Measurements from ENCODE around the gene TMEM186.

TMEM186 gene

DNA sequence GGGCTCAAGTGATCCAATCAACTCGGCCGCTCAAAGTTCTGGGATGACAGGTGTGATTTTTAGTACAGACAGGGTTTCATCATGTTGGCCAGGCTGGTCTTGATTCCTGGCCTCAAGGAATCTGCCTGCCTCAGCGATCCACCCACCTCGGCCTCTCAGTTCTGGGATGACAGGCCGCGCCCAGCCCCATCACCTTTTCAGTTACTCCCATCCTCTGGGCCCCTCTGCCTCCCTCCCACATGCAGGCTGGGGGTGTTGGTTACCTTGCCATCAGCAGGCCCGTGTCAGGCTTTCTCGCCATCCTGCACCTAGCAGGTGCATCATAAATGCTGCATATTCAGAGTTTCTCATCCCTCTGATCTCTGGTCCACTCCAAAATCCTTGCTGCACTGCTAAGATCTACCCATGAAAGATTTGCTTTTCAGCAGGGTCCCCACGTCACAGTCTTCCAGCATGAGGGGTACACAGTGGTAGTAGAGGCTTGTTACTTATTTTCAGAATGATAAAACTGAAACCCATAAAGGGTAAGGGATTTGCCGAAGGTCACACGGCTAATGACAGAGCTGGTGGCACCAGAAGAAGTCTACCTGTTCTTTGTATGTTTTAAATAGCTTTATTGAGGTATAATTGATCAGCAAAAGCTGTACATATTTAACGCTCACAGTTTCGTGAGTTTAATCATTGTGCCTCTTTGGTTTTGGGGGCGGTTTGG lies 16.8 kb upstream of the TMEM186 start:
- Histone ChIP-seq H3K27me3 (ENCODE audit: low read depth, low read length) (no peaks in the 10 kb centered on the region), H3K4me1 (ENCODE audit: low read length) (peaks cover 60% of the 10 kb centered on the region), H3K4me2 (ENCODE audit: low read length) (0 out of 2 replicates have a peak overlapping the region, but pooled peaks have one; percentile 5), H3K36me3 (replicated peaks; ENCODE audit: low read depth, low read length) (peaks cover 59% of the 10 kb centered on the region), H3K79me2 (ENCODE audit: low read length) (peaks cover 30% of the 10 kb centered on the region), H4K20me1 (ENCODE audit: insufficient read depth, low read length) (no peaks in the 10 kb centered on the region), H3K4me3 (ENCODE audit: low read length) (no peak overlapping the region), H3K9me3 (ENCODE audit: insufficient read depth, low read length) (no peaks in the 10 kb centered on the region), H3K27ac (ENCODE audit: low read length) (peak overlapping the region; percentile 24), H3K9ac (ENCODE audit: low read length) (no peak overlapping the region), H2AFZ (ENCODE audit: low read depth, low read length) (no peak overlapping the region)
- TF ChIP-seq, protein P1, sequence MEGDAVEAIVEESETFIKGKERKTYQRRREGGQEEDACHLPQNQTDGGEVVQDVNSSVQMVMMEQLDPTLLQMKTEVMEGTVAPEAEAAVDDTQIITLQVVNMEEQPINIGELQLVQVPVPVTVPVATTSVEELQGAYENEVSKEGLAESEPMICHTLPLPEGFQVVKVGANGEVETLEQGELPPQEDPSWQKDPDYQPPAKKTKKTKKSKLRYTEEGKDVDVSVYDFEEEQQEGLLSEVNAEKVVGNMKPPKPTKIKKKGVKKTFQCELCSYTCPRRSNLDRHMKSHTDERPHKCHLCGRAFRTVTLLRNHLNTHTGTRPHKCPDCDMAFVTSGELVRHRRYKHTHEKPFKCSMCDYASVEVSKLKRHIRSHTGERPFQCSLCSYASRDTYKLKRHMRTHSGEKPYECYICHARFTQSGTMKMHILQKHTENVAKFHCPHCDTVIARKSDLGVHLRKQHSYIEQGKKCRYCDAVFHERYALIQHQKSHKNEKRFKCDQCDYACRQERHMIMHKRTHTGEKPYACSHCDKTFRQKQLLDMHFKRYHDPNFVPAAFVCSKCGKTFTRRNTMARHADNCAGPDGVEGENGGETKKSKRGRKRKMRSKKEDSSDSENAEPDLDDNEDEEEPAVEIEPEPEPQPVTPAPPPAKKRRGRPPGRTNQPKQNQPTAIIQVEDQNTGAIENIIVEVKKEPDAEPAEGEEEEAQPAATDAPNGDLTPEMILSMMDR (IDR thresholded peaks at IDR 0.05; ENCODE audit: low read depth, low read length), result no peak
- no peak for TF ChIP-seq EZH2phosphoT487 (IDR thresholded peaks at IDR 0.05; ENCODE audit: low read depth)

DNA sequence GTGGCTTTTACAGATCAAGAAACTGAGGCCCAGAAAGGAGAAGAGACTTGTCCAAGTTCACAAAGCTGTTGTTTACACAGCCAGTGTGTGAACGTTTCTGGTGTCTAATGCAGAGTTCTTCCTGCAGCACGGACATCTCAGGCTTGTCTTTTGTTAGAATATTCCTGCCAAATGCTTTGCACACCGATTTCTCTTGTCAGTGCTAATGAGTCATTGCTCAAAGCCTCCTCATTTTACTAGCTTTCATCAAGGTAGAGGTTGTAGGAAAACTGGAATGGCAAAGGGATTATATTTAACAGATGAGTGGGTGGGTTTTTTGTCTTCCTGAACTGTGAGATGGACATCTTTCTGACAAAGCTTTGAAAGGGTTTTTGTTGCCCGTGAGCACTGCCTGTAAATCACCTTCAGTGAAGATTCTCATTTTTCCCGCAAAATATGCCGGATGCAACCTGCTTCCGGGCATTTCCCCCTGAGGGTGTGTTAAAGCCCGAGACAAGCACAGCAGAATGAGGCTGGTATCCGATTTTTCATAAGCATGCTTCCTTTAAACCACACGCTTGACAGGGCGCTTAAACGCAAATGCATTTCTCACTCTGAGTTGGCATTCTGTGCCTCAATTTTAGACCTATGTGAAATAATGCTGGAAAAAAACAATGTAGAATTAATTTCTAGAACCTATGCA lies 14.9 kb upstream of the TMEM186 start:
- H3K4me1 ChIP-seq (ENCODE audit: low read length), result peaks cover 40% of the 10 kb centered on the region
- no peaks in the 10 kb centered on the region; the same call in 1 of the 2 replicates for H4K20me1 ChIP-seq (ENCODE audit: insufficient read depth, low read length)
- peaks cover 72% of the 10 kb centered on the region for H3K36me3 ChIP-seq (replicated peaks; ENCODE audit: low read depth, low read length)
- no peaks in the 10 kb centered on the region for H3K27me3 ChIP-seq (ENCODE audit: low read depth, low read length)
- H2AFZ ChIP-seq (ENCODE audit: low read depth, low read length), result no peak overlapping the region
- H3K4me3 ChIP-seq (ENCODE audit: low read length), result peak overlapping the region; percentile 23; the same call in 1 of the 2 replicates
- TF ChIP-seq EZH2phosphoT487 (IDR thresholded peaks at IDR 0.05; ENCODE audit: low read depth), result no peak
- TF ChIP-seq, protein P1 (IDR thresholded peaks at IDR 0.05; ENCODE audit: low read depth, low read length), result no peak
- H3K9me3 ChIP-seq (ENCODE audit: insufficient read depth, low read length), result no peaks in the 10 kb centered on the region
- peak overlapping the region; percentile 43 for H3K4me2 ChIP-seq (ENCODE audit: low read length)
- H3K27ac ChIP-seq (ENCODE audit: low read length), result peak overlapping the region; percentile 71
- H3K9ac ChIP-seq (ENCODE audit: low read length), result no peak overlapping the region
- peaks cover 42% of the 10 kb centered on the region for H3K79me2 ChIP-seq (ENCODE audit: low read length)

DNA sequence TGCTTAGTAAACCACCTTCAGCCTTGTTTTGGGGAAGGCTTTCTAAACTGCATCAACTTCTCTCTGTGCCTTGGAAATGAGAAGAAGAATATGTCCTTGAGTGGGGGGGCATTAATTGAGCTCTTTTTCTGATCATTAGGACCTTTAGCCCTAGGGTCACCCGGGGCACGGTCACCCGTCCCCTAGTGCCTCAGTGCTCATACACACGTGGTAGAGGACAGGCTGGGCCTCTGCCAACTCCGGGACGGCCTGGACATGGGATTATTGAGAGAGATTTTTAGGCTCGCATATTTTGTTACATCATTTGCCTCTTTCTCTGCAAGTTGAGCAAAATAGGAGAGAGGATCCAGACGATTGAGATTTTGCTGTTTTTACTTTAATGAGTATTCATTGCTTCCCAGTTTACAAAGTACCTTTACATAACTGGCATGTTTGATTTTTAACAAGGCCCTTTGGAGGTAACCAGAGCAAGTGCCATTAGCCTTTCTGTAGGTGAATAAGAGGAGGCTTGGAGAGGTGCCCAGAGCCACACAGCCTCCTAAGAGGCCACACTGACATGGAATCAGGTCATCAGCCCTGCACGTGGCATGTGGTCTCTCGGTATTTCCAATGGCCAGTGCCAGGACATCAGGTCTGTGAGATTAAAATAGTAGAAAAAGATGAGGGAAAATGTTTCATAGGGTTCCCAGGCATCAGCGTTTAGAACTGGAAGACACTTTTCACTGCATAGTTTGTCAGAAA lies 11.3 kb upstream of the TMEM186 start:
- Histone ChIP-seq H3K4me1 (ENCODE audit: low read length) (peaks cover 26% of the 10 kb centered on the region), H3K27me3 (ENCODE audit: low read depth, low read length) (no peaks in the 10 kb centered on the region), H3K36me3 (replicated peaks; ENCODE audit: low read depth, low read length) (peaks cover 67% of the 10 kb centered on the region), H3K4me3 (ENCODE audit: low read length) (no peak overlapping the region), H4K20me1 (ENCODE audit: insufficient read depth, low read length) (no peaks in the 10 kb centered on the region; the same call in 1 of the 2 replicates), H3K9me3 (ENCODE audit: insufficient read depth, low read length) (no peaks in the 10 kb centered on the region), H3K79me2 (ENCODE audit: low read length) (peaks cover 61% of the 10 kb centered on the region), H3K27ac (ENCODE audit: low read length) (no peak overlapping the region), H3K4me2 (ENCODE audit: low read length) (no peak overlapping the region), H2AFZ (ENCODE audit: low read depth, low read length) (no peak overlapping the region), H3K9ac (ENCODE audit: low read length) (no peak overlapping the region)
- TF ChIP-seq, protein P1 (IDR thresholded peaks at IDR 0.05; ENCODE audit: low read depth, low read length), result no peak
- TF ChIP-seq EZH2phosphoT487 (IDR thresholded peaks at IDR 0.05; ENCODE audit: low read depth), result no peak

DNA sequence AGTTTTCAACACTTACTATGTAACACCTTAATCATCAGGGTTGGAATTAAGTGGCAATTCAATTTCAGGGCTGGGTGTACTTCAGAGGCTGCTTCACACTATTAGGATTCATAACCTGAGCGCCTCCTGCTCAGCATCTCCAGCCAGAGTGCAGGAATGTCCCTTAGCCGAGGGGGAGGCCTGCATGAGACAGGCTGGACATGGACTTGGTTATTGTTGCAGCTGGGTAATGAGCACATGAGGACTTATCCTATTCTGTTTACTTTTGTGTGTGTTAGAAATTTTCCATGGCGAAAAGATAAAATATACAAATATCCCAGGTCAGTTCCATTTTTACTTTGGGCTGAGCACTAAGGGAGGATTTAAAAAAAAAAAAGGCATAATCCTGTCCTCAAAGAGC lies 10.6 kb upstream of the TMEM186 start:
- Histone ChIP-seq H3K9me3 (ENCODE audit: insufficient read depth, low read length) (no peaks in the 10 kb centered on the region), H4K20me1 (ENCODE audit: insufficient read depth, low read length) (no peaks in the 10 kb centered on the region; the same call in 1 of the 2 replicates), H3K9ac (ENCODE audit: low read length) (no peak overlapping the region), H3K27me3 (ENCODE audit: low read depth, low read length) (no peaks in the 10 kb centered on the region), H3K4me3 (ENCODE audit: low read length) (no peak overlapping the region), H3K27ac (ENCODE audit: low read length) (no peak overlapping the region), H3K4me2 (ENCODE audit: low read length) (no peak overlapping the region), H2AFZ (ENCODE audit: low read depth, low read length) (no peak overlapping the region), H3K79me2 (ENCODE audit: low read length) (peaks cover 60% of the 10 kb centered on the region), H3K36me3 (replicated peaks; ENCODE audit: low read depth, low read length) (peaks cover 66% of the 10 kb centered on the region), H3K4me1 (ENCODE audit: low read length) (peaks cover 18% of the 10 kb centered on the region)
- no peak for TF ChIP-seq EZH2phosphoT487 (IDR thresholded peaks at IDR 0.05; ENCODE audit: low read depth)
- TF ChIP-seq, protein P1 (IDR thresholded peaks at IDR 0.05; ENCODE audit: low read depth, low read length), result no peak
